HG03457 (cell line): Measurements from ENCODE around the gene ASPSCR1.
"Not testable (repeated sequence)": the region's sequence is repeated elsewhere in the genome, so short reads cannot be mapped to it uniquely, and the experiment has no call there.

Source experiments
- ATAC-seq: cut with Tn5 transposase; IDR thresholded peaks from one replicate; pipeline ENCODE4 v1.9.1; 2021; ENCODE audit warnings: moderate number of reproducible peaks; ENCODE audit not compliant: unreplicated experiment

ASPSCR1 gene

DNA sequence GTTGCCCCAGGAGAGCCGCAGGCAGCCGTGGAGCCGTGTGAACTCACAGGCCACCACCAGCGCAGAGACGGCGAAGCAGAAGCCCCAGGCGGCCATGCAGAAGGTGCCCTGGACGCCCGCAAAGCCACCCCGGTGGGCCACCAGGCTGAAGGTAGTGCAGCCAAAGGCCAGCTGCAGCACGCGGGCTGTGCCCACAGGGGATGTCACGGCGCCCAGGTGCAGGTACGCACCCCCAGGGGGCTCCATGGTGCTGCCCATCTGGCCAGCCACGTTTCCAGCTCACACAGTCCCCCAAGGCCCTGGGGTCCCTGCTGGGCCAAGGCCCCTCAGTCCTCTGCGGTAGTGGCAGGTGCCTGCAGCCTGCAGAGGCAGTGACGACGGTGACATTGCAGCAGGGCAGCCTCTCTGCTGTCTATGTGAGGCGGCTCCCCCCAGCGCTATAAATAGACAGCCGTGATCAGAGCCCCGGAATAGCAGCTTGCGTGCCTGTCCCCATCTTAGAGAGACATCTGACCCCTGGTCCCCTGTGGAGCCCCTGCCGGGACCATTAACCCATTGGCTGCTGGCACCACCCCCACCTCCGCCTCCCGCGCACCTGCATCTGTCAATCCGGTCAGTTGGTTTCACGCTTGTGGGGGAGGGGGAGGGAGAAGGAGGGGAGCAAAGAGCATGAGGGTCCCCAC, 35.8 kb upstream of the ASPSCR1 start:
- ATAC-seq, result no peak

DNA sequence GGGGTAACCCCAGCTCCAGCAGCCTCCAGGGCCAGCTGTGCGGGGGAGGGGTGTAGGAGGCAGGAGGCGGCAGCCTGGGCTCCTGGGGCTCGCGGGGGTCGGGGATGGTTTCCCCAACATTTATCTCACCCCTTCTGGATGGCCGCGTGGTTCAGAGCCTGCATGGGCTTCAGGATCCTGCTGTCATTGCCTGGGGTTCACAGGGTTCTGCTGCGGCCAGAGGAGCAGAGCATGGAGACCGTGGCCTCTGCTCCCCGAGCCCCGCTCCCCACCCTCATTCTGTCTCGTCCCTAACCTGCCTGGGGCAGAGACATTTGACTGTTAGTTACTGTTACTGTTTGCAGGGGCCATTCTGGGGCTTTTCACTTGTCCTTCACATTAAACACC, 35.3 kb upstream of the ASPSCR1 start:
- ATAC-seq, result no peak

GRCh38 chr17:81944858-81945257, 32.6 kb upstream of the ASPSCR1 start:
- no peak for ATAC-seq

DNA sequence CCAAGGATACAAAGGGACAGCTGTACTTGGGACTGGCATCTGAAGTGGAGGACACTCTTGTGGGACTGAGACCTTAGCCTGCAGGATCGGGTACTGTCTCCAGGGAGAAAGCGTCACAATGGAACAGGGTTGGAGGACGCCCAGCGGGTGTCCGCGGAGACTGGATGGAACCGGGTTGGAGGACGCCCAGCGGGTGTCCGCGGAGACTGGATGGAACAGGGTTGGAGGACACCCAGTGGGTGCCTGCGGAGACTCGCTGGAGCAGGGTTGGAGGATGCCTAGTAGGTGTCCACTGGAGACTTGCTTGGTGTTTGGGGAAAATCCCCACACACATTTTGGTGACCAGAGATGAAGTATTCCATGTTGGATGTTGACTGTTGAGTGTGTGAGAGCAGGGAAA, 30.2 kb upstream of the ASPSCR1 start, which contains the start of gene MYADML2:
Gene MYADML2, minus strand, starts transcription at position 45 of the 400 bp plus-strand sequence. CDS start 5,492 bp downstream, outside the sequence.
- no peak for ATAC-seq

GRCh38 chr17:81948635-81949378, 28.6 kb upstream of the ASPSCR1 start:
- ATAC-seq, result no peak

DNA sequence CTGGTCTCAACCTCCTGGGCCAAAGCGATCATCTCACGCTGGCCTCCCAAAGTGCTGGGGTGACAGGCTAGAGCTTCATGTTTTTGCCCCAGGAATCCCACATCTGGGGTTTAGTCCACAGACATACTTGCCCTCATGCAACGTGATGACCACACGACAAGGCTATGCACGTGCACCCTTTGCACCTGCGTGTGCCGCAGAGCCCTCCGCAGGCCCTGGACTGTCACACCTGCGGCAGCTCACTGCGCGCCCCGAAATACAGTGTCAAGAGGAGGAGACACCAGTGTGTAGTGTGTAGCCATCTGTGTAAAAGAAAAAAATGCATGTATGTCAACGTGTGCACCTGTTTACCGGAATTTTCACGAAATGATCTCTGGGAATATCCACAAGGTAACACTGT, 26.9 kb upstream of the ASPSCR1 start:
- ATAC-seq, result no peak

DNA sequence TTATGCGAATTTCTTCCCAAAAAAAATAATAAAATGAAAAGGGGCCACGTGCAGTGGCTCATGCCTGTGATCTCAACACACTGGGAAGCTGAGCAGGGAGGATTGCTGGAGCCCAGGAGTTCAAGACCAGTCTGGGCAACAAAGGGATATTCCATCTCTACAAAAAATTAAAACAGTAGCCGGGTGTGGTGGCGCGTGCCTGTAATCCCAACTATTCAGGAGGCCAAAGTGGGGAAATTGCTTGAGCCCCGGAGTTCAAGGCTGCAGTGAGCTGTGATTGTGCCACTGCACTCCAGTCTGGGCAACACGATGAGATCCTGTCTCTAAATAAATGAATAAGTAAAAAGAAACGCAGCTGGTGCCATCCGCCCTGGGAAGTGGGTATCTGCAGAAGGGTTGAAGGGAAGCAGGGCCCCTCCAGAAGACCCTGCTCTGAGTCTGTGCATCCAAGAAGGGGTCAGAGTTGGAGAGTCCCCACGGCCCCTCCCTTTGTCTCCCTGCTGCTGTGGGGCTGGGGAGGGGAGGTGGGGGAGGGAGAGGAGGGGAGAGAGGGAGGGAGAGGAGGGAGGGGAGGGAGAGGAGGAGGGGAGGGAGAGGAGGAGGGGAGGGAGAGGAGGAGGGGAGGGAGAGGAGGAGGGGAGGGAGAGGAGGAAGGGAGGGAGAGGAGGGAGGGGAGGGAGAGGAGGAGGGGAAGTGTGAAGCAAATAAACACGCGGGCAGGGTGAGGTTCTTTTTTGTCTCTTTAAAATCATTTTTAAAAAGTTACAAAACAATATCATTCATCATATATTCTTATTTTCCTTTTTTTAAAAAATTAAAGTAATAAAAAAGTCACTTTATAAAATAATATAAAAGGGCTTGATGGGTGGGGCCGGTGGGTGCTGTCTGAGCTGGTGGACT, 25.4 kb upstream of the ASPSCR1 start:
- no peak for ATAC-seq

DNA sequence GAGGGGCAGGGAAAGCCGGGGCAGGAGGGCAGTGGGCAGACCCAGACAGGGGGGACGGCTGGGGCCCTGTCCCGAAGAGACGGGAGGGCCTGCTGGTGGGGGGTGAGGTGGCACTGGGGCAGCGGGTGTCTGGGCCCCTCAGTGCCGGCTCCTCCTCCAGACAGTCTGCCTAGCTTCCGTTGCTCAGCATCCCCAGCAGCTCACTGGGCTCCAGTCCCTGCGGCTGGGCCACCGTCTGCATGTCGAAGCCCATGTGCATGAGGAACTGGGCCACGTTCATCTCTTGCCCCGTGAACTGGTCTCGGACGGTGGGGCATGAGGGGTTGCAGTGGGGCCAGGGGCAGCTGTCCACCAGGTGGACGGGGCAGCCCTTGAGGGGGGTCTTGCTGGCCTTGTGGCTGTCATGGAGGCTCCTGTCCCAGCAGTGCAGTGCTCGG, 24.6 kb upstream of the ASPSCR1 start:
- ATAC-seq, result no peak

GRCh38 chr17:81953443-81953842, 24.0 kb upstream of the ASPSCR1 start:
- not testable (repeated sequence) for ATAC-seq

- ATAC-seq, result no peak
Measured at GRCh38 chr17:81954131-81955057, 23.0 kb upstream of the ASPSCR1 start.

DNA sequence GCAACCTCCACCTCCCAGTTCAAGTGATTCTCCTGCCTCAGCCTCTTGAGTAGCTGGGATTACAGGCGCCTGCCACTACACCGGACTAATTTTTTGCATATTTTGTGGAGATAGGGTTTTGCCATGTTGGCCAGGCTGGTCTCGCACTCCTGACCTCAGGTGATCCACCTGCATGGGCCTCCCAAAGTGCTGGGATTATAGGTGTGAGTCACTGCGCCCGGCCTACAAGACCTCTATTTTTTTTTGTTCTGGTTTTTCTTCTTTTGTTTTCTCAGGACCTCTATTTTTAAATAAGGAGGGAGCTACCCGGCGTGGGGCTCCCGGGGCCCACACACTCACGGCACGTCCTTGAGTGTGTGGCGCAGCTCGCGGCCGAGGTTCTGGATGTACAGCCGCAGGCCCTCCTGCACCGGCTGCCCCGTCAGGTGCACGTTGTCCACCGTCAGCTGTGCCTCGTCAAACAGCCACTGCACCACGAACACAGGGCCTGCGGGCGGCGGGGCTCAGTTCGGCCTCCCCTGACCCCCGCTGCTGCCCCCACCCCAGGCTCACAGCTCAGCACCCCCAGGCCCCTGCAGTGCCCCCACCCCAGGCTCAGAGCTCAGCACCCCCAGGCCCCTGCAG, 22.3 kb upstream of the ASPSCR1 start:
- no peak for ATAC-seq

GRCh38 chr17:81955756-81956544, 21.5 kb upstream of the ASPSCR1 start:
- ATAC-seq, result no peak

DNA sequence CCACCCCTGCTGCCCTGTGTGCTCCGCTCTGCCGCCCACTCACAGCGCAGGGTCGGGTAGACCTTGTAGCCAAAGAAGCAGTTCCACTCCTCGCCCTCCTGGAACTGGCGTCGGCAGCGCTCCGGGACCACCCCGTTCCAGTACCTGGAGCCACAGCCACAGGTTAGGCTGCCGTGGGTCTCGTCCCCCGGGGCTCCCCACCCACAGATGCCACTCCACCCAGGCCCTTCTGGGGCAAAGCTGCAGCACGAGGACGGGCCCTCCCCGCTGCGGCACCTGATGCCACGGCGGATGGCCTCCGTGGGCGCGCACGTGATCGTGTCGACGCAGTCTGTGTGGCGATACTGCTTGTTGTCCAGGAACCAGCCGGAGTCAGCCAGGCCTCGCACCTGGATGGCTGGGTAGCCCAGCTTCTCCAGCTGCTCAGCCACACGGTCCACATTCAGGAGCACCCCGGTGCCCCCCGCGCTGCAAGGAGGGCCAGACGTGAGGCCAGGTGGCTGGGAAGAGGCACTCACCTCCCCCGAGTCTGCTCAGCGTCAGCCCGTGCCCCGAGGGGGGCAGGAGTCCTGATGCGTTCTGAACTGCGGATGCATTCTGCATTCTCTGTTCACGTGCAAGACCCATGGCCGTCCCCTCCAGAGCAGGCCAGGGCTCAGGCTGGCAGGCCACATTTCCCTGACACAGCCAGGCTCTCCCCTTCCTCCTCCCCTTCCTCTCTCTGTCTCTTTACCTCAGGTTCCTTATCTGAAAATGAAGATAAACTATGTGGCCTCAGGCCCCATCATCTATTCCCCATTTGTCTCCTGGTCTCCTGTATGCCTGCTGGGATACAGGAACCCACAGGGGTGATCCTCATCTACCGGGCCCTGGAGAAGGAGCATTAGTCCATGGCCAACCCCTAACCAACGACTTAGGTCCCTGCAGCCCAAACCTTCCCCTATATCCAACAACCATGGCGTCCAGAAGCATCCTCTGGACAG, 20.5 kb upstream of the ASPSCR1 start:
- ATAC-seq, result no peak

DNA sequence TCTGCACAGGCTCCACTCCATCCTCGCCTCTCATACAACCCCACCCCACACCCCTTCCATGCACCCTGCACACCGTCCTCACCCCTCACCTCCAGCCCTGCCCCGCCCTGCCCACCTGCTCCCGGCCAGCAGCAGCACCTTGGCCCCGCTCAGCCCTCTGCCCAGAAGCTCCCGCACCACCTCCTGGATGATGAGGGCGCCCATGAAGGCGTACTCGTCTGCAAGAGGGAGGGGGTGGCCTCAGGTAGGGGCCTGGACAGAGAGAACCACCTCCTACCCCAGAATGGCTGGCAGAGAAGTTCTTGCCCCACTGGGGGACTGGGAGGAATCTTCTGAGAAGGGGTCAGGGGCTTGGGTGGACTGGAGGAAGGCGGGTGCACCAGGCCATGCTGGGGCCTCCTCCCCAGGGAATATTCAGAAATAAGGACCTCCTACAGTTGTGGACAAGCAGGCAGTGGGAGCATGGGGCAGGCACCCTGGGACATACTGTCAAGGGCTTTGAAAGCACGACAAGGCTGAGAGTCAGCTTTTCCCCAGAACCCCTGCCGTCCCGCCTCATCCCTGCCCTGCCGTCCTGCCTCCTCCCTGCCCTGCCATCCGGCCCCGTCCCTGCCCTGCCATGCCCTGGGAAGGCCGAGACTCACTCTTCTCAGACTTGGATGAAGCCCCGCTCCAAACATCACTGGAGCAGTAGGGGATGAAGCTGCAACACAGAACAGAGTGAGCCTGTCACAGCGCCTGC, 19.6 kb upstream of the ASPSCR1 start:
- ATAC-seq, result no peak

GRCh38 chr17:81958633-81959342, 18.6 kb upstream of the ASPSCR1 start:
- ATAC-seq, result no peak

GRCh38 chr17:81959362-81960129, 17.9 kb upstream of the ASPSCR1 start:
- ATAC-seq, result no peak
